ENCODE data around the gene SRM.
"Not testable (repeated sequence)": the region's sequence is repeated elsewhere in the genome, so short reads cannot be mapped to it uniquely, and the experiment has no call there.

SRM gene

DNA sequence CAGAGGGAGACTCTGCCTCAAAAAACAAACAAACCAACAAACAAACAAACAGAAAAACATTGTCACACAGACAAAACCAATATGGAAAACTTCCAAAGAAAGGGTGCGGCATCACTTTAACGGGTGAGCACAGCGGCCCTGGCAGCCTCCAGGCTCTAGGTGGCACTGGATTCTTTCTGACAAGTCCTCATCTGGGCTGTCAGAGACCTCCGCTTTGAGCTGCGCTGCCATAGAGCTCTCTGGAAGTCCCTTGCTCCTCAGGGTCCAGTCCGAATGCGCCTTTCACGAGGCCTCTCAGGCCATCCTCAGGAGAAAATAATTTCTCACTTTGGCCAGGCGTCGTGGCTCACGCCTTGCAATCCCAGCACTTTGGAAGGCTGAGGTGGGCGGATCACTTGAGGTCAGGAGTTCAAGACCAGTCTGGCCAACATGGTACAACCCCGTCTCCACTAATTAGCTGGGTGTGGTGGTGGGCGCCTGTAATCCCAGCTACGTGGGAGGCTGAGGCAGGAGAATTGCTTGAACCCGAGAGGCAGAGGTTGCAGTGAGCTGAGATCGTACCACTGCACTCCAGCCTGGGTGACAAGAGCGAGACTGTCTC lies 4.2 kb upstream of the SRM start:
- DNase-seq: not testable (repeated sequence)

DNA sequence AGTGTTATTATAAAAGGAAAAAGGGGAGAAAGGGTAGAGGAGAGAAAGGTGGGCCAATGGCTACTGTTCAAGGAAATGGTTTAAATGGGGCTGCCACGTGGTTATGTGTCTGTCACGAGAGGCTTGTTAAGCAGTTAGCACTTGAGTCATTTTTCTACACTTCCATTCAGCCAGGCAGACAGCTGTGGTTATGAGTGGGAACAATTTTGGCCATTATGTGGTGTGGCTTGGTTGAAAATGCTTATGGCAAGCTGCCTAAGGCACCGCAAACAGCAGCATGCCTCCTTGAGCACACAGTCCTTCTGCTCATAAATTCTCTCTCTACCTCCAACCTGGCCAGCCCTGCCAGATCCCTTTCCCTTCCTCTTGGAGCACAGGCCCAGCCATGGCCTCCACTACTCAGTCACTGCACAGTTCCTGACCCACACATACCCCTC lies 3.2 kb upstream of the SRM start:
- no peak for DNase-seq

DNA sequence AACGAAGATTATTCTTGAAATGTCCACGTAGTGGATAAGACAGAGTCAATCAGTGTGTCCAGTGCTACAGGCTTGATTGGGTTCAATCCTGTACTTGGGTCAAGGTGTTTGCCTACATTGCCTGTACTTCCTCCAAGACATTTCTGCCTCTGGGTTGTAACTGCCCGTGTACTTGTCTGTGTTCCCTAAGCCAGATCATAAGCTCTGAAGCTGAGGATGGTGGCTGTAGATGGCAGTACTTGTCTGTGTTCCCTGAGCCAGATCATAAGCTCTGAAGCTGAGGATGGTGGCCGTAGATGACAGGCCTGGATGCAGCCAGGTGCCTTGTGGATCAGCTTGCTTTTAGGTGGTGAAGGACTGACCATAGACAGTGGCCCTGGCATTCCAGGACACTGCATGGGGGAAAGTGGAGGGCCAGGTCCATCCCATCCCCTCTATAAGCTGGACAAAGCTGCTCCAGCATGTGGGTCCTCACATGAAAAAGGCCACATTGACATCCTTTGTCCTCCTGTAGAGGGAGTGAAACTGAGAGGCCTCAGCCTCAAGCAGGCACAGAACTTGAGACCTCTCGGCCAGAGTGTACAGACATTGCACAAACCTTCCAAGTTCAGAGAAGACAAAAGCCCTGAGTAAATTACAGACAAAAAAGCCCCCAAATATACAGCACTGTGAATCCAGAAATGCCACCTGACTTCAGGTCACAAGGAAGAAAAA lies 2.0 kb upstream of the SRM start:
- no peak for DNase-seq

DNA sequence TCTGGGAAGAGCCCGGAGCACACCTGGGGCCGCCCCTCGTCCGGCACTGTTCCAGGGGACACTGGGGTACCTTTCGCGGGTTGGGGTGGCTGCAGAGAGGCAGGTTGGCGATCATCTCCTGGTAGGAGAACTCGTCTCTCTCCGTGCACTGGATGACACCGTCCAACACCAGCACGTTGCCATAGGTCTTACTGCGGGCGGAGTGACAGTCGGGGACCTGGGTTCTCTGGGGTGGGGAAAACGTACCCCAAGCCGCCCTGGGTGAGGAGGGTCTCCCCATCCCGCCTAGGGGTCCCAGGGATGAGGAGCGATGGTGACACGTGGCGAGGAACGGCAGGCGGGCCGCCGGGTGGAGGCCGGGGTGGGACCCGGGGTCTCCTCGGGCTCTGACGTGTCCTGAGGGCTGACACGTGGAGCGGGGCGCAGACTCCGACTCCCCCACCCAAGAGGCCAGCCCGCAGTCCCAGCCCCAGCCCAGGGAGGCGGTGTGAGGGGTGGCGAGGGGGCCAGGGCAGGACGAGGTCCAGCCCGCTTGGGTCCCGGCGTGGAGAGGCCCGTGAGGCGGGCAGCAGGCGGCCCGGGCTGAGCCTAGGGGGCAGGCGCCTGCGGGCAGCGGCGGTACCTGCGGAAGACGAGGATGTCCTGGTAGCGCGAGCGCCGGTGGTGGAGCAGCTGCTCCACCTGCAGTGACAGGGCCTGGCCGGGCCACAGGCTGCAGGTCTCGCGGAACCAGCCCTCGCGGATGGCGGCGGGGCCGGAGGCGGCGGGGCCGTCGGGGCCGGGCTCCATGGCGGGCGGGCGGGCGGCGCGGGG lies 457 bp downstream of the SRM start:
- DNase-seq: no peak

DNA sequence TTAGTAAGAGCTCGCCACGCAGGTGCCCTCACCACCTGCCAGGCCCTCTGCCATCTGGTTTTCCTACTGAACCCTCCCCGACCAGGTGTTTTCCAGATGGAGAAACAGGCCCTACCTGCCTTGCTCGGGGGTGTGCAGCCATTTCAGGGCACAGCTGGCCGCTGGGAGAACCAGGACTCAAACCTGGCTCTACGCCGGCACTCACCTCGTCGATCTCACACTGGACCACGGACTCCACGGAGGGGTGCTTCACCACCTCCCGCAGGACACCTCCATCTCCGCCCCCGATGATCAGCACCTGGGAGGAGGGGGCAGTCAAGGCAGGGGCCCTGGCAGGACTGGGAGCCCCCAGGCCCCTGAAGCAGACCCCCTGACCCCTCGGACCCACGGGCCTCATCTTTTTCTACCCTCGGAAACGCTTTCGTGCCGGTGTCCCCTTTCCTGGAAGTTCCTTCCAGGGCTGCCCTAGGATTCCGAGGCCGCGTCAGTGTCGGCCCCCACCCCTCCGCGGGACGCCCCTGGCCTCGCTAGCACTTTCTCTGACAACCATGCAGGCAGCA lies 1.1 kb downstream of the SRM start:
- no peak for DNase-seq

DNA sequence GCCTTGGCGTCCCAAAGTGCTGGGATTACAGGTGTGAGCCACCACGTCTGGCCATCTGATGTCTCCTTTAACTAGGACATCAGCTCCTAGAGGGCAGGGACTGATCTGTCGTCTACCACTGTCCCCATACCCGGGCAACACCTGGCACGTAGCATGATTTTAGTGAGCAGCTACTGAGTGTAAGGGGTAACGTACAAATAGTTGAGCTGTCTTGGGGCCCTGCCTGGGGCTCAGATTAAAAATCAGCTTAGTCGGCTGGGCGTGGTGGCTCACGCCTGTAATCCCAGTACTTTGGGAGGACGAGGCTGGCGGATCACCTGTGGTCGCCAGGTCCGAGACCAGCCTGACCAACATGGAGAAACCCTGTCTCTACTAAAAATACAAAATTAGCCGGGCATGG lies 1.8 kb downstream of the SRM start:
- no peak for DNase-seq

DNA sequence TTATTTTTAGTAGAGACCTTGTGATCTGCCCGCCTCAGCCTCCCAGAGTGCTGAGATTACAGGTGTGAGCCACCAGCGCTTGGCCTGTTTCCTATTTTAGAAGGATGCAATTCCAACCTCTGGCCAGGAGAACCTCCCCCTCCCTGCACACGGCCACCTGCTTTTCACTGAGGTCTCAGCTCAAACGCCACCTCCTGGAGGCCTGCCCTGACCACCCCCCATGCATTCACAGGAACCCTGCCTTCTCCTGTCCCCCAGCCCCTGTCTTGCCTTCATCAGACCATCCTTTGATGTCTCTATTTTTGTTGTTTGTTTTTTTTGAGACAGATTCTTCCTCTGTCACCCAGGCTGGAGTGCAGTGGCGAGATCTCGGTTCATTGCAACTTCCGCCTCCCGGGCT lies 2.3 kb downstream of the SRM start:
- DNase-seq: no peak

DNA sequence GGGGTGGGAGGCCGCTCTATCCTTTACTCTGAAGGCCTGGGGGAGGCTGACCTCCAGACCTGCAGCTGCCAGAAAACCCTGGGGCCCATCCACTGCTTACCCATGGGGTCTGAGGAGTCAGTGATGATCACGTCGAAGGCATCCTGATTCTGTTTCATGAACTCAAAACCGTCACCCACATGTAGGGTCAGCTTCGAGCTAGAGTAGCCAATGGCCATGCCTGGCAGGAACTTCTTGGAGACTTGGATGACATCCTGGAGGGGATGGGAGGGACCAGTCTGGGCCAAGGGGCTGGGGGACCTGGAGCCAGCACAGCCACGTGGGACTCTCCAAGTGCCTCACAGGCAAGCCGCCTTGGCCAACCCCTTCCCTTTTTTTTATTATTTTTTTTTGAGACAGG lies 3.3 kb downstream of the SRM start:
- no peak for DNase-seq

DNA sequence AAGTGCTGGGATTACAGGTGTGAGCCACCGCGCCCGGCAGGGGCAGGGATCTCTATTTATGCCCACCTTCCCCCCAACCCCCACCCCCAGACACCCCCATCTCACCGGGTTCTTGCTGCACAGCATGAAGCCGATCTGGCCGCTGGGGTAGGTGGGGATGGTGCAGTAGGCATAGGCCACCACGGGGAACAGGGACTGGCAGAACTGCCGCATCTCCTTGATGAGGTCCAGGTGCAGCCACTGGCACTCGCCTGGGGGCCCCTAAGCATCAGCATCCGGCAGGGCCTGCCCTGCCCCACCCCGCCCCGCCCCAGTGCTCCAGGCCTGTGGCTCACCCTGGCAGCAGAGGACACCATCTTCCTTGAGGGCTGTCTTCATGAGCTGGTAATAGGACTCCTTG lies 4.1 kb downstream of the SRM start:
- DNase-seq: no peak

DNA sequence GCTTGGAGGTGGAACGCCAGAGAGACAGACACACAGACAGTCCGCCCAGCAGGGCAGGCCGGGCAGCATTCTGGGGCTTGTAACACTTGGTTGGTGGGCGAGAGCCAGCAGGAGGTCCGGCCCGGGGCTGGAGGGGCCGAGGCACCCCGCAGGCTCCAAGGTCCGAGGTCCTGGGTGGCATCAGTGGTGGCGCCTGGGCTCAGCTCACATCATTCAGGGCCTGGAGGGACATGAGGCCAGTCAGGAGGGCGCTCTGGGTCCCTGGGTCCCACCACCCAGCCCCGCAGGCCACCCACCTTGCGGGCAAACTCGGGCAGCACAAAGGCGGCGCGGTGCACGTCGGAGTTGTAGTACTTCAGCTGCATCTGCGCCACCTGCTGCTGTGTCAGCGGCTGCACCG lies 5.2 kb downstream of the SRM start:
- DNase-seq: no peak

DNA sequence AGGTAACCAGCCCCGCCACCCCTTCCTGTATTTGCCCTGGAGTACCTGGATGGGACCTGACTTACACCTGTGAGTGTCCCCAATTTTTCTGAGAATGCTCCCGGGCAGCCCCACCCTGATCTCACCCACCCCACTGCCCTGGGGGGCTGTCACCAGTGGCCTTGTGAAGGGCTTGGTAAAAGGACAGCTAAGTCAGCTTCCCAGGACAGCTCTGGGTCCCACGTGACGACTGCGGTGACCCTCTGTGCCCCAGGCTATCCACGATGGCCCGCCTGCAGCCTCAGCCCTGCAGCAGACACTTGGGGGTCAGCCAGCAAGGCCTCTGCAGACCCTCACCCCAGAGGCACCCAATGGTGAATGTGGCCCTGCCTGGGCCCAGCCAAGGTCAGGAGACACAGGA lies 5.6 kb downstream of the SRM start:
- DNase-seq: no peak

DNA sequence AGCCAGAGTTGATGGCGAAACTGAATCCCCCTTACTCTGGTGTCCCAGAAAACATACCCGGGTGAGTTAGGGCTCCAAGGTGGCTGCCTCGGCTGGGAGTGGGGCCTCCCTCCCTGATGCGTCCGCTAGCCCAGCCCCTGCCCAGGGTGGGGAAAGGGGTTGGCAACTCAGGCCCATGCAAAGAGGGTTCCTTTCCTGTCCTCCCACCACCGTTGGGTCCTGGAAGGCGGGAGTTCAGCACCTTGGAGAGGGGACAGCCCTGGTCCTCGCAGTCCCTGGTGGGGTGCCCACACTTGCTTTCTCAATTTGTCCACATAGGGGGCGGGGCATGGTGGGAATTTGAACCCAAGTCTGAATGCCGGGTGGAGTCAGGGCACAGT lies 6.1 kb downstream of the SRM start:
- DNase-seq: no peak

DNA sequence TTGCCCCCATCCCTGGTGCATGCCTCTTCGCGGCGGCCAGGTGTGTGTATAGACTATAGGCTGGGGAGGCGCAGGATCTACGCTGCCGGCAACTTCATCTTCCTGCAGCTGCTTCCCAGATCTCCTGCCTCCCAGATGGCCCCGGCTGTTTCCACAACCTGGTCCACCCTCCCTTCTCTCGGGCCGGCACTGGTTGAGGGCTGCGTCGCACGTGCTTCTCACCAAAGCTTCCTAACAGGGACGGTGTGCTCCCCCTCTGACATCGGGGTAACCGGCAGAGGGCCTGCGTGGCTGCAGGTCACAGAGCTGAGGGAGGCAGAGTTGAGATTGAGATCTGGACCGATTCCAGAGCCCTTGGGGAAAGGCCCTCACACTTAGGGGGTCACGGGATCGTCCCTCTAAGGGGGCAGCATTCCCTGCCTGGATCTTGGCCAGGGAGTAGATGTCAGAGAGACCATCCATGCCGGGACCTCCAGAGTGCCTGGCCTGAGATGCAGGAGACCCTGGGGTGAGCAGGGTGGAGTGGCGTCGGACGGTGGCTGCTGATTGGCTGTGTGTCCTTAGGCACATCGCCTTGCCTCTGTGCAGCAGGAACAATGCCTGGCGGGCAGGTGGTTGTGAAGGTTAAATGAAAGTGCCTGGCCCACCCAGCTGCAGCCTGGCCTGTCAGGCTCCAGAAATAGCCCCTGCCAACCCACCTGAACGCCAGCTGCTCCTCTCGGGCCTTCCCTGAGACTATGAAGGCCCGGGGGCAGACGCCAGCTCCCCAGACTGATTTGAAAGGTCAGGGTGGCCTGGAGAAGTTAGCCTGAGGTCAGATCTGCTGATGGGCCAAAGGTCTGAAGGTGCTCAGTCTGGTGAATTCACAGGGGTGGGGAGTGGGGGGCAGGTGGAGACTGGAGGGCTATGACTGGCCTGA lies 6.7 kb downstream of the SRM start:
- DNase-seq: peak; percentile 66

DNA sequence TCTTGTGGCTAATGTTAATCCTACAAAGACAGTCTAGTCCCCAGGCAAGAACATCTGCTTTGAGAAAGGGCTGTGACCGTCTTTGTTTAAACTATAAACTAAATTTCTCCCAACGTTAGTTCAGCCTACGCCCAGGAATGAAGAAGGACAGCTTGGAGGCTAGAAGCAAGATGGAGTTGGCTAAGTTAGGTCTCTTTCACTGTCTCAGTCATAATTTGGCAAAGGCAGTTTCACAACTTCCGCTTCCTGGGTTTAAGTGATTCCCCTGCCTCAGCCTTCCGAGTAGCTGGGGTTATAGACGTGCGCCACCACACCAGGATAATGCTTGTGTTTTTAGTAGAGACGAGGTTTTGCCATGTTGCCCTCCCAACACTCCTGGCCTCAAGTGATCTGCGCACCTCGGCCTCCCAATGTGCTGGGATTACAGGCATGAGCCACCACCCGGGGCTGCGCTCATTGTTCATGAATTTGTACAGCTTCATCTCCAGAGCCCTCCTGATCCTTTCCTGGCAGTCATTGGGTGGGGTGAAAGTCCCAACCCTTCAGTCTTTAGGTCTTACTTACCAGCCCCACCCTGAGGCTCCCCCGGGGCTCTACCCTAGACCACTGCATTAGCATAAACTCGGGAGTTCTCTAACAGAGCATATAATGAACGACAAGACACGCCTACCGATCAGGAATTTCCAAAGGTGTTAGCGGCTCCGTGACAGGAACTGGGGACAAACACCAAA lies 7.9 kb downstream of the SRM start:
- no peak for DNase-seq

DNA sequence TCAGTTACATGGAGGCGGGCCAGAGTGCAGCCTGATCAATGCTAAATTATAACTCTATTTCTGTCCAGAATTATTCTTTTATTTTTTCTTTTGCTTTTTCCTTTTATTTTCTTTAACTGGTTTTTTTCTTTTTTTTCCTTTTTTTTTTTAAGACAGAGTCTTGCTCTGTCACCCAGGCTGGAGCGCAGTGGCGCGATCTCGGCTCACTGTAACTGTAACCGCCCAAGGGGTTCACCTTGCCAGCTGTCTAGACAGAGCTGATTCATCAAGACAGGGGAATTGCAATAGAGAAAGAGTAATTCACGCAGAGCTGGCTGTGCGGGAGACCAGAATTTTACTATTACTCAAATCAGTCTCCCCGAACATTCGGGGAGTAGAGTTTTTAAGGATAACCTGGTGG lies 8.7 kb downstream of the SRM start:
- not testable (repeated sequence) for DNase-seq

DNA sequence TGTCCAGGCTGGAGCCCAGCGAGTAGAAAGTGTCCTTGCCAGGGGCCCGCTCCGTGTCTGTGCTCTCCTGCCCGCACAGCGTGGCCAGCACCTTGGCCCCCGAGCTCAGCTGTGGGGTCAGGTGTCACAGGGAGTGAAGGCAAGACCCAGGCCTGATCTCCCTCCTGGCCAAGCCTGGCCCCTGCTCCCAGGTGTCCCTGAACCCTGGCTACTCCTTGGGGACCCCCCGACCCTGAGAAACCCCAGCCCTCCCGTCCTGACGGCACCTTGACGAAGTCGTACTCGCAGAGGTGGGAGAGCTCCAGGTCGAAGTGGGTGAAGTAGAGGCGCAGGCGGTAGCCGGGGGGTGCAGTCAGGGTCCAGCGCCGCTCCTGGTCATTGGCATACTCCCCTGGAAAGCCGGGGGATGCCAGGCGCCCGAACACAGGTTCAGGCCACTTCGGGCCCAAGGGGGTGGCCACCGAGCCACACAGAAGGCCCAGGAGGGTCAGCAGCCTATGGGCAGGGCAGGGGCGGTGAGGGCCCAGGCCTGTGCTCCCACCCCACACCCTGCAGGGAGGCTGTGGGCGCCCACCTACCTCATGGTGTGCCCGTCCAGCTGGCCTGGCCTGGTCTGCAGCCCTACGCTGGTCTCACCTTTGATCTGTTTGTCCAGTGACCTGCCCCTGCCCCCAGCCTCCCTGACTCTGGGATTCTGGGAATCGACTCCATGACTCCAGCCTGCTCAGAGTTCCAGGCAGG lies 13.0 kb downstream of the SRM start, which contains the start of gene MASP2:
TSS of gene MASP2 (minus strand) at position 615 of the 741 bp plus-strand sequence. CDS start at position 583, 32 bp downstream.
- DNase-seq: no peak

DNA sequence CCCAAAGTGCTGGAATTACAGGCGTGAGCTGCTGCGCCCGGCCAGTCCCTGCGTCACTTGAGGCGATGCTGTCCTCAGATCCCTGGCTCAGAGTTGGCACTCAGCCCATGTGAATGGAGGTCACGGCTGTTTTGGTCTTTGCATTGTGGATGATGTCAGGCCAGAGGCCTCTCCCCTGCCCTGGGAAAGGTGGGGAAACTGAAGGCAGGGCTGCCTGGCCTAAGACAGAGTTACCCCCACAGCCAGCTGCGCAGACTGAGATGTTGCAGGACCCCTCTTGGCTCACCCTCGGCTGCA lies 13.6 kb downstream of the SRM start:
- DNase-seq: no peak

DNA sequence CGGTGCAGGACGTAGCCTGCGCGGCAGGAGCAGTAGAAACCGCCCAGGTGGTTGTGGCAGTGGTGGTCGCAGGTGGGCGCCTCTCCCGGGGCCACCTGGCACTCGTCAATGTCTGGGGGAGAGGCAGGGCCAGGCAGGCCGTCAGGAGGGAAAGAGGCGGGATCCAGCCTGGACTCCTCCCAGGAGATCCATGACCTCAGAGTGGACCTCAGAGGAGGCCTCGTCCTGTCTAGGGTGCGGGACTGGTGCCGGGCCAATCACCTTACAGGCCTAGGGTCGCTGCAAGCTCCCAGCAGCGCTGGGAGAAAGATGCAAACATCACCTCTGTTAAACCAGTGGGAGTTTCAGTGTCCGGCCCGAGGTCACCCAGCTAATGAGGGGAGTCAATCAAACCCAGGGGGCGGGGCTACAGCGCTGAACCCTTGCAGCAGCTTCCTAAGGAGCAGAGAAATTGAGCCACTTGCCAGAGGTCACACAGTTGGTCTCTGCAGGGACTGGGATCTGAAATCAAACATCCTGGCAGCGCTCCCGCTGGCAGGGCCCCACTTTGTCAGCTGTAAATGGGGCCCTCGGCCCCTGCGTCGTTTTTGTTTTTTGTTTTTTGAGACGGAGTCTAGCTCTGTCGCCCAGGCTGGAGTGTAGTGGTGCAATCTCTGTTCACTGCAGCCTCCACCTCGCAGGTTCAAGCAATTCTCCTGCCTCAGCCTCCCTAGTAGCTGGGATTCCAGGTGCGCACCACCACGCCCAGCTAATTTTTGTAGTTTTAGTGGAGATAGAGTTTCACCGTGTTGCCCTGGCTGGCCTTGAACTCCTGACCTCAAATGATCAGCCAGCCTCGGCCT lies 14.2 kb downstream of the SRM start:
- DNase-seq: no peak

DNA sequence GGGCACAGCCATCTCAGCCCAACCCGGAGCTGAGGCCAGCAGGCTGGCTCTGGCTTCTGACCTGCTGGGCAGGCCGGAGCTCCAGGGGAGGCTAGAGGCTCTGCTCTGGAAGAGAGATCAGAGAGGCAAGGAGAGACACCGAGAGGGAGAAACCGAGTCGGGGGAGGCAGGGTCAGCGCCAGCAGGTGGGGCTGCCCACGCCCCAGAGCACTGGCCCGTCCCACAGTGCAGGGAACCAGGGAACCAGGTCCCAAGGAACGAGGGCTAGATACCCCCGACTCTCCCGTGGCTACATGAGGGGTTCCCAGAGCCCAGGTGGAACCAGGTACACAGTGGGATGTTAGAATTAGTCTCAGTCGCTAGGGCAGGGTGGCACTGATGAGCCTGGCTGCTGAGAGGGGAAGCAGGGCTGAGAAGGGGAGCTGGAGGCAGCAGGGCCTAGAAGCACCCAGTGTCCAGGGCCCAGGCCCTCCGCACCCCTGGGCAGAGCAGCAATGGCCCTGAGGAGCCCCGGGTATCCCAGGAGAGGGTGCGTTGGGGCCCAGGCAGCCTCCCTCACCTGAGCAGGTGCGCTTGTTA lies 14.9 kb downstream of the SRM start:
- no peak for DNase-seq
